IPS DF 4.7 (cell line): ENCODE results near the gene TRAPPC12.
"Not testable (repeated sequence)": the region's sequence is repeated elsewhere in the genome, so short reads cannot be mapped to it uniquely, and the experiment has no call there.

ENCODE experiments used
- DNase-seq: peaks from one replicate; pipeline ENCODE4 v3.0.0-alpha.2; 2013; ENCODE audit warnings: low spot score; ENCODE audit errors: extremely low read depth

The TRAPPC12 gene

DNA sequence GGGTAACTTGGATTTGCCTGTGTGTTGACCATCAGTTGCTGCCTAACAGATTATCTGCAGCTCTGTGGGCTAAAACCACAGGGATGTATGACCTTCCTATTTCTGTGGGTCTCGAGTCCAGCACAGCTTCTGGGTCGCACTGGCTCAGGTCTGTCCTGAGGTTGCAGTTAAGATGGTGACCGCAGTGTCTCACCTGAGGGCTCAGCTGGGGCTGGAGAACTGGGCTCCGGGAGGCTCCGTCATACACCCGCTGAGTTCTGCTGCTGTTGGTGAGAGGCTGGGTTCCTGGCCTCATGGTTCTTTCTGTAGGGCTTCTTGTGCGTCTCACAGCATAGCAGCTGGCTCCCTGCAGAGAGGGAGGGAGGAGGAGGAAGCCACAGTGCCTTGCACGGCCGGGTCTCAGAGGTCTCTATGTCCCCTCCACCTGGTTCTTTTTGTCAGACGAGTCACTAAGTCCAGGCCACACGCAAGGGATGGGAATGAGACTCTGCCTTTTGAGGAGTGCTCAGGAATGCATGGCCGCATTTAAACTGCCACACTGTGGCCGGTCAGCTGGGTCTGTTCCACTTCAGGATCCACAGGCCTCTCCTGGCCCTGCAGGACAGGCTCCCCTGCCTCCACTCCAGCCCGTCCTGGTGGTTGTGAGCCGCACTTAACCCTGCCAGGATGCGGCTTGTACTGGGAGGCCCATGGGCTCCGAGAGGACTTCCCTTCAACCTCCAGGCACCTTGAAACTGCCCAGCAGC is 72.6 kb downstream of the TRAPPC12 start:
- no peak for DNase-seq

DNA sequence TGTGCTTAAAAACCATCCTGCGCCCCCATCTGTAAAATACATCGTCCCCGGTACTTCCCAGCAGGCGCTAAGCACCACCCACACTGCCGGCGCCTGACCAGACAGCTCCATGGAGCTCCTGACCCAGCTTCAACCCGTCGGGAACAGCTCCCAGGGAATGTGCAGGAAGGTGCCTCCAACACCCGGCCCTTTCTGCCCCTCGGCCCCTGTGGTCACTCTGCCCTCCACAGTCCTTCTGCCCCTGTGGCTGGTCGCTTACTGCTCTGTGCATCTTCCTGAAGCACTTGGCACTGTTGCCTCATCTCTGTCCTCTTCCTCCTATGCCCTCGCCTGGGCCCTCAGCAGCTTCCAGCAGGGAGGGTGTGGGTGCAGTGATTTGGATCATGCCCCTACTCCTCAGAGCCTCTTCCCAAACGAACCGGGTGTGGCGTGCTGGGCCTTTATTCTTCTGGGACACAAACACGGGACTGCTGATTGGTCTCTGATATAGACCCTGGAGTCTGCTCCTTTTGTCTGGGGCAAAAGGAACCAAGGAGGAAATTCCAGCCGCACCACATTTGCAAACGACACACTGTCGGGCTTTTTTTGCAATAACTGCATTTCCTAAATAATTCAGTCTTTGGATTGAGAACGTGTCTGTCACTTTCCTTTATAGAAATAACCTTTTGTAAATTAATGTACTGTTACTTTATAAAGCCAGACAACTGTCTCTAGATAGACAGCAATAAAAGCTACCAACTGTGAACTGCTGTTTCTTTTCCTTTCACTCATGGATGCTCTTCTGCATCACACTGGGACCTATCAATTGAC is 73.9 kb downstream of the TRAPPC12 start:
- no peak for DNase-seq

GRCh38 chr2:3454005-3454404 is 74.5 kb downstream of the TRAPPC12 start:
- not testable (repeated sequence) for DNase-seq

DNA sequence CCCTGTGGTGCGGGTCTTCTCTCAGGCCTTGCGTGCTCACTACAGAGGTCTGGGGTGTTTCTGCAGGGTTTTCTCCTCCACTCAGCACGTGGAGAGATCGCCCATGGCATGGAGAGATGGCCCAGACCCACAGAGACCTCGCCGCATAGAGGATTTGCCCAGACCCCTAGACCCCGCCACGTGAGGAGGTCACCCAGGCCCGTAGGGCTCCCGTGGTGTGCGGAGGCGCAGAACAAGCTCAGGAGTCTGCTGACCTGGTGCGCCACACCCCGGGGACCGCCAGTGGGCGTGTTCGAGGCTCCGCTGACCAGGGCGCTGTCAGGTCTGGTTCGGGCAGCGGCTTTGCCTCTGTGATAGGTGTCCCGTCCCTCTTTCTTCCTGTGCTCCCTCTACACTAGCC is 75.3 kb downstream of the TRAPPC12 start:
- DNase-seq, result no peak

DNA sequence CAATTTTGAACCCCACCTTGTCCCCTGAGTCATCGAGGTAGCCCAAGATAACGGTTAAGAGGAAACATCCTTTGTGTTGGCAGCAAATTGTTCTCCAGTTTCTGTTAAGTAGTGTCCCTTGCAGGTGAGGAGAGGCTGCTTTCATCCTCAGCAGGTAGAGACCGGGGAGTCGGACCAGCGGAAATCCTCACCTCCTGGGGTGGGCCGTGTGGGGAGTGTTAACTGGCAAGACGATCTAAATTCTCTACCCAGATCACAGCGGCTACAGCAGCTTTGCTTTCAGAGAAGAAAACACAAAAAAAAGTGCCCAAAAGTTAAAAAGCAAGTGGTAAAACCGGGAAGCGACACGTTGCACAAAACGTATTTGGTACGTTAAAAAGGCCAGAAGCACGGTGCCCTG is 76.6 kb downstream of the TRAPPC12 start:
- DNase-seq, result no peak

DNA sequence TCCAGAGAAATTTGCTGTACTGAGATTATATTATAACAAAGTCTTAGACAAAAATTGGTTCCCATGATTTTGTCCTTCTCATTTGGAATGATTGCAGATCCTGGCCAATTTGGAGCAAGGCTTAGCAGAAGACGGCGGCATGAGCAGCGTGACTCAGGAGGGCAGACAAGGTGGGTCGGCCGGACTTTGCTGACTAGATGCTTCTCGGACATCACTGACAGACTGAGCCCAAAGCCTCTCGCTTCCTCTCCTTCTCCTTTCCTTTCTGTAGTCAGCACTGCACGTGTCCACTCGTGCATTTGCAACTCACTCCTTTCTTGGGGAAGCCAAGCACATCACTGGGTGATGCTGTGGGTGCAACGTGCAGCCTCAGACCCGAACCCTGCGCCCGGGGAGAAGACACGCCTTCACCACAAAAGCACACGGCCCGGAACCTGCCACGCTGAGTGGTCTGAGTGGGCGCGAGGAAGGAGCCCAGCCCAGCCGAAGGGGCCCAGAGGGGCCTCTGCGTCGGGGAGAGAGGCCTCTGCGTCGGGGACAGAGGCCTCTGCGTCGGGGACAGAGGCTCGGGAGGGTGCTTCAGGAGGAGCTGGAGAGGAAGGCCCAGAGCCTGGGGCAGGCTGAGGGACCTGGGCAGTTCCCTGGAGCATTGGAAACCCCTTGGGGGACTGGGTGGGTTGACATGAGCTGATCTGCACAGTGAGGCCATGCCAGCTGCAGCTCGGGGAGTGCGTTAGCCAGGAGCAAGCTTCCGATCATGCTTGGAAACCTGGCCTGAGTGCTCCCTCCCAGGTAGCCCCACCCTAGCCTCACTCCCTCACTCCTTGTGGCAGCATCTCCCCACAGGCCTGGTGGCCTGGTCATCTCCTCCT is 78.3 kb downstream of the TRAPPC12 start:
- no peak for DNase-seq

- DNase-seq, result no peak
These were observed 79.1 kb downstream of the TRAPPC12 start for GRCh38 chr2:3458396-3459184.

GRCh38 chr2:3459185-3460015 is 79.9 kb downstream of the TRAPPC12 start:
- no peak for DNase-seq

DNA sequence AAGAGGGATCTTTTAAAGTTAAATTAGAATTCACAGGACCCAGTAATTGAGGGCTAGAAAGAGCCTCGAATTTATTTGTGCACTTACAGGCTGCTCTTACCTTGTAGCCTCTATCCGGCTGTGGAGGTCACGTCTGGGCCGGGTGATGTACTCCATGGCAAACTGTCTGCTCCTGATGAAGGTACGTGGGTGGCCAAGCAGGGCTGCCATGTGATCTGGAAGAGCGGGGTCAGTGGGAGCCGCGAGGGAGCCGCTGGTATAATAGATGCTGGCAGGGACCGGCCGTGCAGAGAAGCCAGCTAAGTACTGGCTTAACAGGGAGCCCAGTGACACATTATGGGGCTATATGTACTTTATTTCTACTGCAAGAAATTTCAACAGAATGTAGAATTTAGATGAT is 80.7 kb downstream of the TRAPPC12 start:
- no peak for DNase-seq

- DNase-seq, result no peak
These were observed 81.6 kb downstream of the TRAPPC12 start for GRCh38 chr2:3460831-3461800.

- no peak for DNase-seq
These were observed 82.5 kb downstream of the TRAPPC12 start for GRCh38 chr2:3461801-3462492.

DNA sequence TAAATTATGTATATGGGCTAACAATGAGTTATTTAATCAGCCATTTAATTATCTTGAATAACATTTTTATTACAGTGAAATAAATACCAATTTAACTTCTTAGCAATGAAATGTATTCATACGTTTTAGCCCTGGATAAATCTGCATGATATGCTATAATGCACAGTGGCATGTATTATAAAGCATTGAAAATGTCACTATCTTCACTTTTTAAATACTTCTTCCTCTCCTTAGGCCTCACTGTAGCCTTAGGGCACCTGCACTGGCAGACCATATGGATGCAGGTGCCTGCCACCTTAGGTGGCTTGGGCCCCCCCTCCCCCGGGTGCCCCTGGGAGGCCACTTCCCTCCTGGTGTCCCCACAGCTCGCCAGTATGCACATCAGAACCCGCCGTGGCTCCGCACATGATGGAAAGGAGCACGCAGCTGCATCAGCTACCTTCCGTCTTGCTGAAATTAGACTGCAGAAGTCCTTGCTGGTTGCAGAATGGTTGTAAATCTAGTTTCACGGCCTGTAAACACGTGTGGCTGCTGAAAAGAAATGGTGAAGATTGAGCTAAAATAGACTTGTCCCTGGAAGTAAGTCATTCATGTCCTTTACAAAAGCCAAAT is 83.1 kb downstream of the TRAPPC12 start:
- no peak for DNase-seq

DNA sequence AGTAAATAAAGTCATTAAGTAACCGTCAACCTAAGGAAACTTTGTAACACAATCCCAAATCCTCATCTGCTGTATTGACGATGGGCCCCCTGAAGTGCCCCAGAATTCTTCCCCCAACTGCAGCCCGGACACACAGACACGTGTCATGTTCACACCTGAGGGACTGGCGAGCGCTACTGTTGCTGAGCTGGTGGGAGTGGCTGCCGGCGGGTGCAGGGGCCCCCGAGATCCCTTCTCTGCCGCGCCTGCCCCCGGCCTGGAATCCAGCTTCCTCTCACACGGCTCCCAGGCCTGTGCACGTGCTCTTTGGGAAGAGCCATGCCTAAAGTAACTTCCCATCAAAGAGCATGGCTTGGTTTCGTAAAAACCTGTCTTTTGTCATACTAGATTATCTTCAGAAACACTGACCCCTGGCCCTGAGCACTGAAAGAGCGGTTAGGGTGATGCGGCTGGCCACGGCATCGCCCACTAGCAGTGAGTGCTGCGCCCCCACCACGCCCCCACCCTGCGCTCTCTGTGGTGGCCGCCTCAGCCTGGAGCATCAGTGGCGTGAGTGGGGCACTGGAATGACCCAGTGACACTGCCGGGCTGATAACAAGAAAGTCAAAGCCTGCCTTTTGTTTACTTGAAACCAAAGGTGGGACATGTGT is 83.8 kb downstream of the TRAPPC12 start:
- no peak for DNase-seq

DNA sequence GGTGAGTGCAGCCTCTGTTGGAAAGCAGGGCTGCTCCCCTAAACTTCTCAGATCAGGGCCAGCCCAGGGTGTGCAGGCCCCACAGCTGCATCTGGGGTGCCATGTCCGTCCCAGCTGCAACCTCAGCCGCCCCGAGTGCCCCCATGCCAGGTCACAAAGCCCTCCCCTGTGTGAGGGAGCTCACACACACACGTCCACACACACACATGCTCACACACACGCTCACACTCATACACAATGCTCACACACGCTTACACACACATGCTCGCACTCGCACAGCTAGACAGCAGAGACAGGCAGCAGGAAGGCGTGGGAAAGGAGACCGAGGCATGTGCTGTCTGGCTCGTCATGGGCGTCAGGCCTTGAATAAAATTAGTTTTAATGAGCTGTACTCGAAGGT is 84.5 kb downstream of the TRAPPC12 start:
- DNase-seq, result no peak

DNA sequence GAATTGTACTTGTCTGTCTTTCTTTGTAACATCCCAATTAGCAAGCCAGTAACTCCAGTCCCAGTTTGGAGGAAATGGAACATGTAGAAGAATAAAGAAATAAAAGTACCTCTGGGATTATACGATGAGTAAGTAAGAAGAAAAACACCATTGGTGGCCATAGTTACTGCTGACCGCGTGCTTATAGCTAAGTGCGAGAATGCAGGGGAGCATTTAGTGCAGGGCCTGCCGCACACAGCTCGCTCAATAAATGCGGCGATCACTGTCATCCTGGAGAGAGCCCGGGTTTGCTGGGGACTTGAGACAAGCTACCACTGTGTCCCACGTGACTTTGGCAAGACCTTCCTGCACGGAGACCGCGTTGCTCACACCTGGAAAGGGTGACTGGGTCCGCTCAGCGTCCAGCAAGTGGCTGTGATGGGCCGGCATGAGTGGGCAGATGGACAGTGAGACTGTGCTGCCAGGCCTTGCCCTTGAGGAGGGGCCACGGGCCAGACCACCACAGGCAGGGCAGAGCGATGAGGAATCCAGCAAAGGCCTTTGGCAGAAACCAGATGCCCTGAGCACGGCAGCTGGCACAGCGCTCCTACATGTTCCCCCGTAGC is 85.0 kb downstream of the TRAPPC12 start:
- DNase-seq, result no peak

GRCh38 chr2:3465328-3465727 is 85.8 kb downstream of the TRAPPC12 start:
- DNase-seq, result no peak
